GM19351 (cell line): ENCODE data around the gene ARHGDIG.
"Not testable (repeated sequence)": the region's sequence is repeated elsewhere in the genome, so short reads cannot be mapped to it uniquely, and the experiment has no call there.

ENCODE experiments used
- ATAC-seq: cut with Tn5 transposase; IDR thresholded peaks from one replicate; pipeline ENCODE4 v1.9.1; 2021; ENCODE audit warnings: mild to moderate bottlenecking, moderate library complexity; ENCODE audit not compliant: unreplicated experiment

The ARHGDIG gene

GRCh38 chr16:263182-263774, 17.1 kb upstream of the ARHGDIG start:
- ATAC-seq, result no peak

DNA sequence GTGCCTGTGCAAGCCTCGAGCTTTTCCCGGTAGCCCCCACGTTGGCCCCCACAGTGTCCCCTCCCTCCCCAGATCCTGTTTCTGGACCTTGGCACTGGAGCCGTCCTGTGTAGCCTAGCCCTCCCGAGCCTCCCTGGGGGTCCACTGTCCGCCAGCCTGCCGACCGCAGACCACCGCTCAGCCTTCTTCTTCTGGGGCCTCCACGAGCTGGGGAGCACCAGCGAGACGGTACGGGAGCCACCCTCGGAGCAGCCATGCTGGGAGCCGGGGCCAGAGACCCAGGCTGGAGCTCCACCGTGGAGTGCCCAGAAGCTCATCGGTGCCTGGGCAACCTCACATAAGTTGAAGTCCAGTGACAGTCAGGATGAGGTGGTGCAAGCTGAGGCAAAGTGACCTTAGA, 16.4 kb upstream of the ARHGDIG start:
- no peak for ATAC-seq

DNA sequence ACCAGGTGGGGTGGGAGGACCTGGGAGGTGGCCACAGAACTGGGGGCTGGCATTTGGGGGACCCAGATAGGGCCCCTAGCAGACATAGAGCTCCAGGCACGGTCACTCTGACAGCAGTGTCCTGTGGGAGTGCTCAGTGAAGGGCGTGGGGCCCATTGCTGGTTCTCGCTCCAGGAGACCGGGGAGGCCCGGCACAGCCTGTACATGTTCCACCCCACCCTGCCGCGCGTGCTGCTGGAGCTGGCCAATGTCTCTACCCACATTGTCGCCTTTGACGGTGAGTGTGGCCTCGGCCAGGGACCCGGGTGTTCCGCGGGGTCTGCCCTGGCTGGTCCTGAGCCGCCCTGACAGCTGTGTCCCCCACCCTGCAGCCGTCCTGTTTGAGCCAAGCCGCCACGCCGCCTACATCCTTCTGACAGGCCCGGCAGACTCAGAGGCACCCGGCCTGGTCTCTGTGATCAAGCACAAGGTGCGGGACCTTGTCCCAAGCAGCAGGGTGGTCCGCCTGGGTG, 15.9 kb upstream of the ARHGDIG start:
- no peak for ATAC-seq

- ATAC-seq, result no peak
Measured at GRCh38 chr16:265002-265529, 15.3 kb upstream of the ARHGDIG start.

DNA sequence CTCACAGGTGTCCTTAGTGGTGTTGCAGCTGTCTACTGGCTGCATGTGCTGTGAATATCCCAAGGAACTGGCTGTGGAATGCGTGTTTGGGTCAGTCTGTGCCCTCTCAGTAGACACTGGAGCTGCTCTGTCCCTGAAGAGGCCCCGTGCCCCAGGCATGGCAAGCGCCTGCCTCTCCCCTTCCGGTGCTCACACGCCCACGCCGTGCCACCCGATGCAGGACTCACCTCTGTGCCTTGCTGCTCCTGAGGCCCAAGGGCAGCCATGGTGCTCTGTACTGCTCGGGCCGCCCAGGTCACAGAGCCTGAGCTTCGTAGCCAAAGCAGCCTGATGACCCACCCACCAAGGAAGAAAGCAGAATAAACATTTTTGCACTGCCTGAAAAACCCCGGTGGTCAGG, 14.7 kb upstream of the ARHGDIG start:
- ATAC-seq, result no peak

DNA sequence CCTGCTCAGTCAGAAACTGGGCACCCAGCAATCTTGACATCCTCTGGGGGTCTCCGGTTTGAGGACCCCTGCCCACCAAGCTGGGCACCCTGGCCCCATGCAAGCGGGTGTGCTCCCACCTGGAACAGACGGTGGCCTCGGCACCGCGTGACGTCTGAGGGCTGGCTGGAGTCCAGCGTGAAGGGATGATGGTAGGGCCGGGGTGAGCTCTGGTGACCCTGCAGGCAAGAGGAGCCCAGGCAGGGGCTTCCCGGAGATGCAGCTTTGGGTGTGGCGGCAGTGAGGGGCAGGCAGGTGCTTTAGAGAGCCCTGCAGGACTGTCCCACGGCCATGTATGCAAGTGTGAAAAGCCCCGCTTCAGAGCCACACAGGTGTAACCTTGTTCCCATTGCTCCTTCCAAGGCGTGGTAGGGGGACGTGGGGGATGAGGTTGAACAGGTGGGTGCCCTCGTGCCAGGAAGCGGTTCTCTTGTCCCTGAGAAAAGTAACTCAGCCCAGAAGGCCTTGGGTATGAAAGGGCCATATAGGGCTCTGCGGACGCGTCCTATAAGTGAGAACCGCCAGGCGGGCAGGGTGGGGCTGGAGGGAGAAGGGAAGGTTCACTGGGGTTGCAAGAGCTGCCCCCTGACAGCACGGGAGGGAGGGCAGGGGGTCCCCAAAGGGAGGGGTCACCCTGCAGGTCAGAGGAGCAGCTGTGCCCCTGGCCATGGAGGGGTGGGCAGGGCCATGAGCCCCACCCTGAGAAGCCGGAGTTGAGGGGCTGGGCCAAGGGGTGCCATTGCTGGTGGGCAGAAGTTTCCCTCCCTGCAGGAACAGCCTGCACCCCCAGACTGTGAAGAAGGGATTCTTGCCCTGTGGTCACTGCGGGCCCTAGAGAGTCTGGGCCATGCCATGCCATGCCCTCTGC, 13.9 kb upstream of the ARHGDIG start:
- ATAC-seq, result no peak

- not testable (repeated sequence) for ATAC-seq
Measured at GRCh38 chr16:267562-267961, 12.8 kb upstream of the ARHGDIG start.

DNA sequence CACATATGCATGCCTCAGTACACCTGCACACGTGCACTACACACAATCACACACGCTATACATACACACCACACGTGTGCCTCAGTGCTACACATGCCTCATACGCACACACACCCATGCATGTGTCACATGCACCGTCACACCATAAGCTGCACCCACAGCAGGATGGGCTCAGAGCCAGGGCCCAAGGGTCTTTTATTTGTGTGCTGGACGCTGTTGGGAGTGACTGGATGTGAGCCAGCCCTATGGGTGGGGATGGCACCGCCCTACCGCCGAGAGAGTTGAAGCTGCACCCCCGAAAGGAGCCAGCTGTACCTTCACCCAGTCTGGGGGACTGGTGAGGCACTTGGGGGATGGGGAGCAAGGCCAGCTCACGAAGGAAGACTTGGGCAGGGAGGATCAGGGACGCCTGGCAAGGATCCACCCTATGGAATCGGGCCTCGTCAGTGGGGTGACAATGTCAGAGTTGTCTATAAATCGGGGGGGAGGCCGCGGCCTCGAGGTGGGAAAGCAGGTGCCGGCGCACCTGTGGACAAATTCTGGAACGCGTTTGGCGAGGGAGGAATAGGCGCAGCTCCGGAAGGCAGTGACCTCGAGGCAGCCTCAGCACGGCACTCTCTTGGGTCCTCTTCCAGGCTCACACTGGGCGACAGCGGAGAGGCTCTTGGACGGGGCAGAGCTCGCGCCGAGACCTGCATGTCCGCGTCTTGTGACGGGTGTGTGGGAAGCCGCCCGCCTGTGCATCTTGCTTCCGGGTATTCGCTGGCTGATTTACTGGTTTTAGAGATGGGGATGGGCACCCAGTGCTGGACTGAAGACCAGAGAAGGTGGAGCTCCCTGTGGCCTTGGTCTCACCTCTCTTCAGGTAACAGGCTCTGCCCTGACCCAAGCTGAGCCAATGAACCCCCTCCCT, 12.0 kb upstream of the ARHGDIG start:
- no peak for ATAC-seq

GRCh38 chr16:269061-269796, 11.2 kb upstream of the ARHGDIG start:
- ATAC-seq, result no peak

DNA sequence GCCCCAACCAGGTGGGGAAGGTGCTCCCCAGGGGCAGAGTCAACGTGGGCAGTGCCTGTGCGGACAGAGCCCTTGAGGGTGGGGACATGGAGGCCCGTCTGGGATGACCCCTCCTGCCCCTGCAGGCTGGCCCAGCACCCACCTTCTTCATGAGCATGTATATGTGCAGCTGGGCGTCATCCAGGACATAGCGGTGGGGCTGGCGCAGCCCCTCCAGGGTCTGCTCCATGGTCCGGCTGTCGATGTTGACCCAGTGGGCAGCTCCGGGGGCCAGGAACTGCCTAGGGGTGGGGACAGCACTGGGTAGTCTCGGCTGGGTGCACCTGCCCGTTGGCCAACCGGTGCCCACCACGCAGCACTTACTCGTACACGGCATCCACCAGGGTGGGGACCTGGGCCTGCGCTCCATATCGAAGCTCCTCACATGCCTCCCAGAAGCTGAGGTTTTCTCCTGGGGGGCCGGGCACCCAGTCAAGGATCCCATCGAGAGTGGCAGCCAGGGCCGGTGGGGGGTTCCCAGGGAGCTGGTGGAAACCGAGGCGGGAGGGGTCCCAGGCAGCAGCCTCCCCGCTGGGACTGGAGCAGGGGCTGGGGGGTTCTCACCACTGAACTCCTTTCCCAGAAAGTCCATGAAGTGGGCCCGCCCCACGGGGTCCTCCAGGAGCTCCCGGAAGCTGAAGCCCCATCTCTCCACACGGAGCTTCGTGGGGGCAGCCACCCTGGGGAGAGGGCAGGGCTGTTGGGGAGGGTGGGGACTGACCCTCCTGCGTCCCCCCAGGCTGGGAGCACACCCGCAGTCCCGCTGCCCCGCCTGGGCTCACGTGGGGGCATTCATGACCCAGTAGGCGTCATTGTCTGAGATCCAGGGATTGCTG, 9.8 kb upstream of the ARHGDIG start:
- ATAC-seq, result no peak

DNA sequence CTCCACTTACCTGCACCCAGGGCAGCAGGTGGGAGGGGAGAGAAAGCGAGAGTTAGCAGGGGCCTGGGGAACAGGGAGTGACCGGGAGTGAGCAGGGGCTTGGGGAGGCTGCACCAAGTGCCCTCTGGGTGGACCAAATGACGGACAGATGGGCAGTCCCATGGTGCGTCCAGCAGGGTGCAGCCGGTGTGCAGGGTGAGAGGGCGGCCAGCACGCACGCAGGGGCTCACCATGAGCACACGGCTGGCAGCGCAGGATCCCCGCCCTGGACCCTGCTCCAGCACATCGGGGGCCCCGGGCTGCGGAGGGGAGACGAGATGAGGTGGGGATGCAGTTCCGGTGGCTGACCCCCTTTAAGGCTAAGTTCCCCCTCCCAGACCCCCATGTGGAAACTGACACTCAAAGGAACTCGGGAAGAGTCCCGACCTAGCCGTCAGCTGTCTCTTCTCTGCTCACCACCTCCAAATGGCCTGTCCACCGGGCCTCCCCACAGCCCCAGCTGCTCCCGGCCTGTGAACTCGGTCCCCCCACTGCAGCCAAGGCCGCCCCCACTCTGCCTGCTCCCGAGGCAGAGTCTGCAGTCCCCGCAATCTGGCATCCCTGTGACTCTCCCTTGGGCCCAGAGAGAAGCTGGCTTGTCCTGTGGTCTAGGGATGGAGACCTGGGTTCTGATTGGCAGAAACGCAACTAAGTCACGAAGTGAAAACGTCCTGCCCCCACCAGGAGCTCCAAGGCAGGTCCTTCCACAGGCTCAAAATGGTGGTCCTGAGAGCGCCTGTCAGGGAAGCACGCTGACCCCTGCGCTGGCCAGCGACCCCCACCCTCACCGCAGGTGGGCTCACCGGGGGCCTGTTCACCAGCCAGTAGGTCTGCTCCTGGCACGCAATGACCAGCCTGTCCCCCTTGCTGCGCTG, 7.5 kb upstream of the ARHGDIG start:
- ATAC-seq, result no peak

GRCh38 chr16:273547-274421, 6.6 kb upstream of the ARHGDIG start:
- no peak for ATAC-seq

GRCh38 chr16:275041-275641, 5.2 kb upstream of the ARHGDIG start:
- no peak for ATAC-seq

GRCh38 chr16:275786-276232, 4.6 kb upstream of the ARHGDIG start, which contains the start of gene RGS11:
TSS of gene RGS11 (minus strand) at chr16:275944. CDS start at chr16:275911, 33 bp downstream.
- no peak for ATAC-seq

GRCh38 chr16:276426-277077, 3.8 kb upstream of the ARHGDIG start:
- ATAC-seq, result no peak

GRCh38 chr16:278863-279366, 1.5 kb upstream of the ARHGDIG start:
- no peak for ATAC-seq
